IPS-20b (cell line): ENCODE measurements around the gene ZSCAN18.

Source experiments
- H3K27ac ChIP-seq: one replicate; pipeline ENCODE4 v1.5.1; 2013; ENCODE audit warnings: low read length
- H3K27me3 ChIP-seq: 2 replicates; pipeline ENCODE4 v1.6.1; 2013; ENCODE audit warnings: mild to moderate bottlenecking, low read length, inconsistent platforms; ENCODE audit not compliant: insufficient read depth
- H3K36me3 ChIP-seq: 2 replicates; pipeline ENCODE4 v1.6.1; 2013; ENCODE audit warnings: low read depth, mild to moderate bottlenecking, inconsistent platforms, low read length, moderate library complexity; ENCODE audit not compliant: insufficient read depth
- H3K4me1 ChIP-seq: 2 replicates; pipeline ENCODE4 v1.6.1; 2013; ENCODE audit warnings: mild to moderate bottlenecking, control low read depth, inconsistent platforms, low read length, moderate library complexity; ENCODE audit not compliant: insufficient read depth
- H3K4me3 ChIP-seq: 2 replicates; pipeline ENCODE4 v1.5.1; 2013; ENCODE audit warnings: mild to moderate bottlenecking, low read length, inconsistent platforms
- H3K9ac ChIP-seq: 2 replicates; pipeline ENCODE4 v1.6.1; 2013; ENCODE audit warnings: low read depth, mild to moderate bottlenecking, inconsistent platforms, low read length, moderate library complexity
- H3K9me3 ChIP-seq: 2 replicates; pipeline ENCODE4 v1.6.1; 2013; ENCODE audit warnings: mild to moderate bottlenecking, low read depth, low read length, inconsistent platforms; ENCODE audit not compliant: insufficient read depth

The ZSCAN18 gene

GRCh38 chr19:58084596-58085347 is 13.3 kb downstream of the ZSCAN18 start:
- Histone ChIP-seq H3K9me3 (peaks cover 63% of the 10 kb centered on the region), H3K27me3 (no peaks in the 10 kb centered on the region), H3K4me3 (no peak overlapping the region), H3K4me1 (no peaks in the 10 kb centered on the region), H3K36me3 (peaks cover 16% of the 10 kb centered on the region; the same call in 1 of the 2 replicates), H3K9ac (no peak overlapping the region), H3K27ac (no peak overlapping the region)

GRCh38 chr19:58083021-58083420 is 15.0 kb downstream of the ZSCAN18 start:
- no peaks in the 10 kb centered on the region for H3K4me1 ChIP-seq
- no peak overlapping the region for H3K4me3 ChIP-seq
- peaks cover 64% of the 10 kb centered on the region for H3K9me3 ChIP-seq
- H3K36me3 ChIP-seq = peaks cover 9% of the 10 kb centered on the region; the same call in 1 of the 2 replicates
- H3K27me3 ChIP-seq = no peaks in the 10 kb centered on the region
- no peak overlapping the region for H3K27ac ChIP-seq
- no peak overlapping the region for H3K9ac ChIP-seq

- no peaks in the 10 kb centered on the region for H3K4me1 ChIP-seq
- H3K9me3 ChIP-seq = peaks cover 71% of the 10 kb centered on the region
- H3K4me3 ChIP-seq = no peak overlapping the region
- H3K27ac ChIP-seq = no peak overlapping the region
- no peaks in the 10 kb centered on the region for H3K36me3 ChIP-seq
- no peak overlapping the region for H3K9ac ChIP-seq
- no peaks in the 10 kb centered on the region for H3K27me3 ChIP-seq
These were observed 18.2 kb downstream of the ZSCAN18 start for GRCh38 chr19:58079792-58080191.

GRCh38 chr19:58067240-58067912 is 30.7 kb downstream of the ZSCAN18 start:
- no peak overlapping the region; the same call in 1 of the 2 replicates for H3K4me3 ChIP-seq
- no peaks in the 10 kb centered on the region for H3K36me3 ChIP-seq
- no peaks in the 10 kb centered on the region for H3K27me3 ChIP-seq
- no peak overlapping the region for H3K9ac ChIP-seq
- H3K27ac ChIP-seq = no peak overlapping the region
- no peaks in the 10 kb centered on the region for H3K4me1 ChIP-seq
- peaks cover 92% of the 10 kb centered on the region for H3K9me3 ChIP-seq

GRCh38 chr19:58063712-58064111 is 34.3 kb downstream of the ZSCAN18 start:
- H3K4me1 ChIP-seq = no peaks in the 10 kb centered on the region
- H3K9ac ChIP-seq = no peak overlapping the region
- no peak overlapping the region; the same call in 1 of the 2 replicates for H3K4me3 ChIP-seq
- H3K36me3 ChIP-seq = no peaks in the 10 kb centered on the region
- H3K27ac ChIP-seq = no peak overlapping the region
- peaks cover 73% of the 10 kb centered on the region for H3K9me3 ChIP-seq
- no peaks in the 10 kb centered on the region for H3K27me3 ChIP-seq

- Histone ChIP-seq H3K4me3 (no peak overlapping the region), H3K4me1 (no peaks in the 10 kb centered on the region), H3K27ac (no peak overlapping the region), H3K9ac (no peak overlapping the region), H3K9me3 (peaks cover 74% of the 10 kb centered on the region), H3K27me3 (no peaks in the 10 kb centered on the region), H3K36me3 (no peaks in the 10 kb centered on the region)
These were observed 37.8 kb downstream of the ZSCAN18 start for GRCh38 chr19:58060231-58060630.

- Histone ChIP-seq H3K9ac (no peak overlapping the region), H3K4me3 (no peak overlapping the region; the same call in 1 of the 2 replicates), H3K36me3 (no peaks in the 10 kb centered on the region), H3K27ac (no peak overlapping the region), H3K9me3 (peaks cover 74% of the 10 kb centered on the region), H3K27me3 (no peaks in the 10 kb centered on the region), H3K4me1 (no peaks in the 10 kb centered on the region)
These were observed 38.4 kb downstream of the ZSCAN18 start for GRCh38 chr19:58059671-58060078.

- no peaks in the 10 kb centered on the region for H3K27me3 ChIP-seq
- no peaks in the 10 kb centered on the region for H3K36me3 ChIP-seq
- H3K4me3 ChIP-seq = peak within 1 kb of the TSS; percentile 57; the same call in 1 of the 2 replicates
- H3K4me1 ChIP-seq = no peaks in the 10 kb centered on the region
- no peak within 1 kb of the TSS; the same call in 1 of the 2 replicates for H3K9ac ChIP-seq
- no peak within 1 kb of the TSS for H3K27ac ChIP-seq
- peaks cover 71% of the 10 kb centered on the region for H3K9me3 ChIP-seq
These were observed 38.9 kb downstream of the ZSCAN18 start, which contains the start of gene ZNF135 for GRCh38 chr19:58059003-58059670. ZNF135 (plus strand) TSS chr19:58059282; CDS start chr19:58060003, 721 bp downstream.

- no peak overlapping the region for H3K27ac ChIP-seq
- no peaks in the 10 kb centered on the region for H3K27me3 ChIP-seq
- peaks cover 72% of the 10 kb centered on the region for H3K9me3 ChIP-seq
- H3K36me3 ChIP-seq = no peaks in the 10 kb centered on the region
- H3K9ac ChIP-seq = no peak overlapping the region; the same call in 1 of the 2 replicates
- H3K4me3 ChIP-seq = peak overlapping the region; percentile 57; the same call in 1 of the 2 replicates
- no peaks in the 10 kb centered on the region for H3K4me1 ChIP-seq
These were observed 39.6 kb downstream of the ZSCAN18 start for GRCh38 chr19:58058467-58058866.

GRCh38 chr19:58056861-58057260 is 41.2 kb downstream of the ZSCAN18 start:
- peaks cover 78% of the 10 kb centered on the region for H3K9me3 ChIP-seq
- H3K9ac ChIP-seq = no peak overlapping the region

GRCh38 chr19:58056261-58056660 is 41.8 kb downstream of the ZSCAN18 start:
- Histone ChIP-seq H3K9me3 (peaks cover 82% of the 10 kb centered on the region), H3K4me1 (no peaks in the 10 kb centered on the region), H3K27ac (no peak overlapping the region), H3K27me3 (no peaks in the 10 kb centered on the region), H3K9ac (no peak overlapping the region), H3K36me3 (no peaks in the 10 kb centered on the region), H3K4me3 (no peak overlapping the region)

More at GRCh38 chr19:58056861-58057260, 41.2 kb downstream of the ZSCAN18 start:
- Histone ChIP-seq H3K4me1 (no peaks in the 10 kb centered on the region), H3K27me3 (no peaks in the 10 kb centered on the region), H3K27ac (no peak overlapping the region), H3K4me3 (no peak overlapping the region), H3K36me3 (no peaks in the 10 kb centered on the region)
